GM19395 (cell line): ENCODE data around the gene ETFA.

Experiments used
- ATAC-seq: cut with Tn5 transposase; IDR thresholded peaks from one replicate; pipeline ENCODE4 v1.9.1; 2021; ENCODE audit warnings: mild to moderate bottlenecking, moderate library complexity; ENCODE audit not compliant: unreplicated experiment

ETFA gene

DNA sequence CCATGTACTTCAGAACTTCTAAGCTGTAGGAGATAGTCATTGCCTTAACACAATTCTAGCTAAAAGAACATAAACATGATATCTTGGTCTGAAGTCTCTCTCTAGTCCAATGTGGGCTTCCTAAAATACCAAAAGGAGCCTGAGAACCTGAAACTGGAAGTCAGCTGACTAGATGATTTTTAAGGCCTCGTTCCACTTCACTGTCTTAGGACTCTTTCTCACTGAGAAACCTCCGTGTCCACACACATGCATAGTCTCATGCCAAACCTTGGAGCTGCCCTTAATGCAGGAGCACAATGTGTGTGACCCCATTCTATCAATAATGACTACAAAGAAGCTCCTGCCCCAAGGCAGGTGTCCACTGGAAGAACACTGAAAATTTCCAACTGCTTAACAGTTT, 87.7 kb downstream of the ETFA start:
- ATAC-seq, result no peak

DNA sequence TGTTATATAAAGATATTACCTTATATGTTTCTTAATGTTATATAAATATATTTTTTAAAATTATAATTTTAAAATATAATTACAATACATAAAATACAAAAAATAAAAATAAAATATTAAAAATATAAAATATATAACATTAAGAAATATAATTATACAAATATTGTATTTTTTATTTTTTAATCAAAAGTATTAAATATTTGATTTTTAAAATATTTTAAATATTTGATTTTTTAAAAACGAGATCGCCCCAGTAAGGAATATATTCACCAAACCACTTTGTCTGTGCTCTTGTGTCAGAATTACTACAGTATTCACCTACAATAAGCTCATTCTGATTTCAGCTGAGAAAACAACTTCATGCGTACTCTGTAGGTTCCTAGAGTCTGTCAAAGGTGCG, 89.1 kb downstream of the ETFA start:
- no peak for ATAC-seq

DNA sequence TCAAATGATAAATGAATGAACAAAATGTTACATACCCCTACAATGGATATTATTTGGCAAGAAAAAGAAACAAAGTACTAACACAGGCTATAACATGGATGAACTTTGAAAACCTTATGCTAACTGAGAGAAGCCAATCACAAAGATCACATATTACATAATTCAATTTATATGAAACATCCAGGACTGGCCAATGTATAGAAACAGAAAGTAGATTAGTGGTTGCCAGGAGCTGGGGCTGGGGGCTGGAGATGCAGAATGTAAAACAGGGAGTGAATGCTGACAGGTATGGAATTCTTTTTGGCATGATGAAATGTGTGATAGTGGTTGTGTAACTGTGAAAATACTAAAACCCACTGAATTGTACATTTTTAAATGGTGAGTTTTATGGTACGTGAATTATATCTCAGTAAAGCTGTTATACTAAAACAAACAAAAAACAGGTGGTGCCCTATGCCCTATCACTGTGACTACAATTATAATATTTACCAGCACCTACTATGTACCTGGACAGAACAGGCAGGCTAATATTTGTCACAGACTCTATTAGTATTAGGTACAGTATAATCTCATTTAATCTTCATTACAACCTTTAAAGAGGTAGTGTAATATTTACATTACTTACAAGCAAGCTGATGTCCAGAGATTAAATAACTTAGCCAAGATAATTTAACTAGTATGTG, 90.0 kb downstream of the ETFA start:
- no peak for ATAC-seq

DNA sequence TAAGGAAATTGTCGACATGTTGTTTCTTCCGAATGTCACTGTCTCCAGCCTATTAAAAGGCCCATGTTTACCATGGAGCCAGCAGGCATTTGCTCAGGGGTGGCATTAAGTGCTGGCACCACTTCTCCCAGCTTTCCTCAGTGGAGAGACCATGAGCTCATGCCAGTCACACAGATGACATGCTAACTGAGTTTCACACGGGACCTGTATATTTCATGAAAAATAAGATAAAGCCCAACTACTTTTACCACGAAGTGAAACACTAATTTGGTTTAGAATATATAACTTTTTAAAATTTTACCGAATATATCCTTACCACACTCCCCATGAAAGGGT, 93.4 kb downstream of the ETFA start:
- ATAC-seq, result no peak

DNA sequence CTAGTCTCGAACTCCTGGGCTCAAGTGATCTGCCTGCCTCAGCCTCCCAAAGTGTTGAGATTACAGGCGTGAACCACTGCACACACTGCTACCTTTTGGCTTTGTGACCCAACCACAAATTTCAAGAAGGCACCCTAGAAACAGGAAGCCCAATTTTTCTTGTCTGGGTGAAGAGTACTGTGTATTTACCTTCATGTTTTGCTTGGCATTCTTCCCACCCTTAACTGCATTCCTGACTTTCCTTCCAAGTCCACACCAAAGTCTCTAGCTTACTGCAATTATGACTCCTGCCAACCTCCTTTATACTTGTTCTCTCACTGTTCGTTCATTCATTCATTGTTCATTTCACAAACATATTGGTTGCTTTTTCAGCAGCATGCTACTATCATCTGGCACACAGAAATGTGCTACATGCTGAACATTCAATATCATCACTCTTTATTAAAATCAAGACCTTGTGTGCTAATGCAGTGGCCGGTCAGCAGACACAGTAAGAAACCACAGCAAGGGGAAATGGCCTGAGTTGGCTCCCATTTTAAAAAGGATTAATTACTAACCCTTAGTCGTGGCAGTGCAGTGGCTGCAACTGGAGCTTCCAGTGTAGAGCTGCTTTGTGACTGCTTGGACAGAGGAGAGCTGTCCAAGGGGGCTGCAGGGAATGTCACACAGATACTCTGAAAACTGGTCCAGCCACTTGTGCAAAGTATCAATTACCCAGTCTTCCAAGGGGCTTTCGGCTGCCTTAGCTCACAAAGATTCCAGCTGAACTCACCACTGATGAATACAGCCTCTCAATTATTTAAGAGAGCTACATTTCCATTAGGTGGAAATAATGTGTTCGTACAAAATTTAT, 94.0 kb downstream of the ETFA start:
- ATAC-seq, result no peak

DNA sequence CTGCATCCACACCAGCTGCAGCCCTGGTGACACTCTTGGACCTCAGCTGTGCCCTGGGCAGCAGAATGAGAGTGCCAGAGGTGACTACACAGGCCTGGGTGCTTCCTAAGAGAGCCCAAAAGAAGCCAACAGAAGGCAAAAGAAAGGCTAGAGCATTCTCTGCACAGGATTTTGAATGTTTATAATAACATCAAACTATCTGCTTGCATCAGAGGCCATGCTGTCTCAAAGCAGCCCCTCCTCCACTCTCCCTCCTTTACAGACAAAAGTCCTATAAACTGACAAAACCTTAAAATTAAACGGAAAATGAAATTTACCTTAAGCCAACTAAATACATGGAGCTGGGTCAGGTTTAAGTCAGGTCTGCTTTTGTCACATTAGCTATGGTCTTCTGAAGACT, 95.6 kb downstream of the ETFA start:
- ATAC-seq, result no peak

DNA sequence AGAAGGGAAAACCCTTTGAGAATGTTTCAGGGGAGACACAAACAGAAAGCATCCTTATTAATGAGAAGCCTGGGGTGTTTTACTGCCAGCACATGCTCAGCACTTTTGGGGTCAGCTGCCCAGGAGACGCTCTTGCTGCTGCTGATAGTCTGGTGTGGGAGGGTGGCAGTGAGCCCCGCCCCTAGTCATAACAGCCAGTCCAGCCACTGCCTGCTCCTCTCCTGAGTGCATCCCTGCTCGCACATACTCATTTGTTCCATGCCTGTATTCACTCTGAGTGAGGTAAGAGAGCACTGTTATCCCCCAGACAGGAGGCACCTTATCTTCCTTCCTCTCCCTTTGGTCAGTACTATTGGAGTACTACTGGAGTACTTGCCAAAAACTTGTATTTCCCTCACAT, 101.3 kb downstream of the ETFA start:
- no peak for ATAC-seq

DNA sequence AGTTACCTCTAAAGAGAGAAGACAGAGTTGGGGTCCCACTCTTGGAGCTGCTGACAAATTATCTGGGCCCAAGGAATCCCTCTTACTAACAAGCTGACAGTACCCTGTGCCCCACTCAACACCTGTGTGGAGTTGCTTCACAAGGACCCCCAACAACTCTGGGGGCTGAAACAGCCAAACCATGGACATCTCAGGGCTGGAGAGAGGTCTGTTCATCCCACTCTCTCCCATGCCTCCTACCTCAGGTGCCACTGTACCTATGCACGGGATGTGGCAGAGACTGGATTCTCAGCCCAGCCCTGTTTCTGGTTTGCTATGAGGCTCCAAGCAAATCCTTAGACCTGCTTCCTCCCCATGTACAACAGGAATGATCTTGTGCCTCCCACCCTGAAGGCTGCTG, 101.7 kb downstream of the ETFA start:
- ATAC-seq, result no peak

DNA sequence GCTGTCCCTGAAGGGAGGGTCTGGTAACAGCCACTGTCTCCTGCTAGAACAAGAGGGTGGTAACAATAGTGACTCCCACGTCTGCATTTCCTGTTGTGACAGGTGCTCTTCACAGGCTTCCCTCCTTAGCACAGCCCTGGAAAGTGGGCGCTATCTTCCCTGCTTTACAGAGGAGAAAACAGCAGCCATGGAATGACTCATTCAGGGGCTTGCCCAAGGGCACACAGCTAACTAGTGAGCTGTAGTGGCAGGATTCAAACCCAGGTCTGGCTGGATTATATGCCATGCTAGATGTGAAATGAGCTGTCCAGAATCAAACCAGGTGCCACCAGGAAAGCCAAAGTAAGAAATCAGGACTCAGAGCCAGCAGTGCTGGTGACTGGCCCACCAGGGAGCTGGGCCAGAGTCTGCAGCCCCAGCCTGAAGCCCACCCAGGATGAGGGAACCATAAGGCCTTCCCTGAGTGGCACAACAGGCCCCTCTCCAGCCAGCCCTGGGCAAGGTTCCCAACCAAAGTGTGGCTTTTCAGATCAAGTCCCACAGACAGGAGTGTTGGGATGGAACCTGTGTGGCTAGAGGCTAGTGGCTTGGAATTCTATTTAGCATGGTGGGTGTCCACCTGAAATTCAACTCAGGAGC, 102.4 kb downstream of the ETFA start:
- ATAC-seq, result no peak

DNA sequence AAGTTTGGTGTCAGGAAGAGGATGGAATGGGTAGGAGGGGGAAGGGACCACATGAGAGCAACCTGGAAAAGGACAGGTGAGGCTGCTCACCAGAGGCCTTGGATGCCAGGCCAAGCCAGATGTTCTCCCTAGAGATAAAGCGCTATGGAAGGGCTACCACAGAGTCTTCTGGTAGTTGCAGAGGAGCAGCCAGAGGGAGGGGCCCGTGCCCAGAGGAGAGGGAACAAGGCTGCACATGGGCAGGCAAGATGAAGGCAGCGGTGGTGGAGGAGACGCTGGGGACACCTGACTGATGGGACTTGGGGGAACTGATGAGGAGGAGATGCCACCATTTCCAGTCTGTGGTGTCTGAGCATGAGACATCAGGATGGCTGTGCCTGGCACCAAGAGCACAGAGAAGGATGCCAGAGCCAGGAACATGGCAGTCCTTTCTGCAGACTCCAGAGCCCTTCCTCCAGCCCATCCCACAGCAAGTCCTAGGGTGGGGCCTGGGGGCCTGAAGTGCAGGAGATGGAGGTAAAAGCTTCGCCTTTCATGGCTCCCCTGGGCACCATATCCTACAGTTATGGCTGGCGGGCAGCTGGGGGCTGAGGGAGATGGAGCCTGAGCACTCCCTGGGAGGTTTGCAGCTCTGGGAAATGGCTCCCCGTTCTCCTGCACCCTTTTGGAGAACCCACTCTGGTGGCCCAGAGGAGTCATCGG, 103.0 kb downstream of the ETFA start:
- no peak for ATAC-seq

DNA sequence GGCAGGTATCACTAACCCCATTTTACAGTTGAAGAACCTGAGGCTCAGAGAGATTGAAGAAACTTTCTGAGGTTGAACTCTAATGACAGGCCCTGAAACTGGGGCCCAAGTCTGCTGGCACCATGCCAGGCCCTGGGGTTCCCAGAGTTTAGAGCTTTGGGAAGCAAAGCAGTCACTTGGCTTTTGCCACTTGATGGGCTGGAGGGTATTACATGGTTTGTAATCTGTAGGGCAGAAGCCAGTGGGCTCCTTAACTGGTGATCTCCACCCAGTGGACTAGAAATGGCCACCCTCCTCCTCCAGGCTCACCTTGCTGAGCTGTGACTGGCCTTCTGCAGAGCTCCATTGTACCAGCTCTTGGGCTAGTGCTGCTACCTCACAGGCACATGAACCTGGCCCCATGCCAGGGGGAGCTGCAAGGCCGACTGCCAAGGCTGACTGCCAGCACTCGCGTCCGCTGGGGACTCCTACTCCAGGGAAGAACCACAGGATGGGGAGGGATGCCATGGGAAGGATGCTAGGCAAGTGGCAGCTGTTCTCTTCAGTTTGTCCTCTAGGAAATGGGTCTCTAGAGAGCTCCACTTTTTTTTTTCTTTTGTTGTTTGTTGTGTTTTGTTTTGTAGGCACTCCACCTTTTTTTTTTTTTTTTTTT, 104.8 kb downstream of the ETFA start:
- no peak for ATAC-seq

DNA sequence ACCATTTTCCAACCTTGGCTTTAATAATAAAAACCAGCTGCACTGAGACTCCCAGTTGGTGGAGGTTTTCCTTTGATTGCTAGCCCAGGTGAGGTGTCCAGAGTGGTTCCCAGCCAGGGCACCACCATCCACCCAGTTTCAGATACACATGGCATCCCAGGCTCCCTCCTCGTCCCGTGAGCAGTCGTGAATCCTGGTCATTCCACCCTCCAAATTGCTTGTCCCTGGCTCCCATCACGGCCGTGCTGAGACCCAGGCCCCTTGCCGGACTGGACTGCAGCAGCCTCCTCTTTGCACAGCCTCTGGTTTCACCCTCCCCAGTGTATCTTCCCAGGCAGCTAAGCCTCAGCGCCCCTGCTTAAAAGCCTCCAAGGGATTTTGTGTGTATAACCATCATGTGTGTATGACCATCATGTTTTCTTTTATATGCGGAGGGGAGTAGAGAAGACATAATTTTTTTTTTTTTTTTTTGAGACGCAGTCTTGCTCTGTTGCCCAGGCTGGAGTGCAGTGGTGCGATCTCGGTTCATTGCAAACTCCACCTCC, 106.3 kb downstream of the ETFA start:
- ATAC-seq, result no peak

DNA sequence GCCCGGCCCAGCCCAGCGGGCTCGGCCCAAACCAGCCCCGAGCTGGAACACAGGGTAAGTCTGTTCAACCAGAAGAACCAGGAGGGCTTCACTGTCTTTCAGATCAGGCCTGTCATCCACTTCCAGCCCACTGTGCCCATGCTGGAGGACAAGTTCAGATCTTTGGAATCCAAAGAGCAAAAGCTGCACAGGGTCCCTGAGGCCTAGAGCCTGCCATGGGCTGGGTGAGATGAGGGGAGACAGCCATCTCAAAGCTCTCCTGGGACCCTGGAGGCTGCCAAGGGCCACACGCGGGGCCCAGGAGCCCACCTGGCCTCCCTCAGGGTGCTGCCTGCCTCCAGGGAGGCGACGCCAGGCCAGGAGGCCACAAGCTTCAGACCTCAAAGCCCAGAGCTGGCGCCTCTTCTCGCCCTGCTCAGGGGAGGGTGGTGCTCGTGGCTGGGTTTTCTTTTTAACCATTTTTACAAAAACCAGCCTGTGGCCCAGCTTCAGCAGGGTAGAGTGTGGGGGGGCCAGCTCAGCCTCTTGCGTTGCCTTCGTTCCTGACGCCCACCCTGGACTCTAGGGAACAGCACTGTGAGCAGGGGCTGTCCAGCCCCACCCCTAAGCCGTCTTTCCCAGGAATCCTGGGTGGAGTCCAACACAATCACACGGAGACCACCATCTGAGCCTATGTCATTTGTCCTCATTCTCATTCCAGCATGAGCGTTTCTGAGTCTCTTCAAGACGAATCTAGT, 107.0 kb downstream of the ETFA start:
- no peak for ATAC-seq

DNA sequence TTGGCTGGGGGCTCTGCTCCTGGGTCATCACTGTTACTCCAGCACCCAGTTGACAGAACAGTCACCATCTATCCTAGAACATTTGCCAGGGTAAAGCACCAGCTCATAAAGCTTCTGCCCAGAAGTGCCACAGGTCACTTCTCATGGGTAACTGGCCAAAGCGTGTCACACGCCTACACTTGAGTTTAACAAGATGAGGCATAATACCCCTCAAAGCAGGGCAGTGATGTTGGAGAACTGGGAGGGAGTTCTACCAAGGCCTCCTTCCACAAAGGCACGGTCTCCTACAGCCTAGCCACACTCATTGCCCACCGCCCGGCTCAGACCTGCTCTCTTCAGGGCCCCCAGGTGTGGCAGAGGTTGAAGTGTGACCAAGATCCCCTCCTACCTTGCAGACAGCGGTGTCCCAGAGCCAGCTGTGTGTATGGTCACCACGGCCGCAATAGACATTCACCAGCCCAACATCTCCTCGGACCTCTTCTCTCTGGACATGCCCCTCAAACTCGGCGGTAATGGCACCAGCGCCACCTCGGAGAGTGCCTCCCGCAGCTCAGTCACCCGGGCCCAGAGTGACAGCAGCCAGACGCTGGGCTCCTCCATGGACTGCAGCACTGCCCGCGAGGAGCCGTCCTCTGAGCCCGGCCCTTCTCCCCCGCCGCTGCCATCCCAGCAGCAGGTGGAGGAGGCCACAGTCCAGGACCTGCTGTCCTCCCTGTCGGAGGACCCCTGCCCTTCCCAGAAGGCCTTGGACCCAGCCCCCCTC, 107.7 kb downstream of the ETFA start:
- ATAC-seq, result no peak

DNA sequence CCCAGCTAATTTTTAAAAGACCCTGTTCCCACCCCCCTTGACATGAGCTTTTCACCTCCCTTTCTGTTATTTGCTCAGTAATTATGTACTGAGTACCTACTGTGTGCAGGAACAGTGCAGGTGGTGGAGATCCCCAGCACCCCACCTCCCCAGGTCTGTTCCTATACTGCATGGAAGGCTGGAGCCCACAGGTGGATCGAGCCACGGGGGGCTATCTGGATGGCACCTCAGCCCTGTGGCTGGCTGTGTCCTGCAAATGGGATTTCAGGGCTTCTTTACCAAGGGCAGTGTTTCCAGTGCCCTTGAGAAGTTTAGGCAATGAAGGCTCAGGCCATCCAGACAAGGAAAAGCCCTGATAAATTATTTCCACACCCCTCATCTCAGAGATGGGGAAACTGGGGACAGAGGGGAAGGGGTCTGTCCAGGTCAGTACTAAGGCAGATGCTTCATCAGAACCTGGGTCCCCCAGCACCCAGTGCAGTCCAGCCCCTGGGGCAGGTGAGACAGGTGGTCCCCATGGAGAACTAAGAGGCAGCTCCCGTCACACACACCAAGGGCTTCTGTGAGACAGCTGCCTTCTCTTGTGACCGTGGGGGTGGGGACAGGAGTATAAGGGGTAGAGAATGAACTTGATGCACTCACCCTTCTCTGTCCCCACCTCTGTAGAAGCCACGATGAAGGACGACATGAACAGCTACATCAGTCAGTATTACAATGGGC, 109.6 kb downstream of the ETFA start:
- no peak for ATAC-seq

DNA sequence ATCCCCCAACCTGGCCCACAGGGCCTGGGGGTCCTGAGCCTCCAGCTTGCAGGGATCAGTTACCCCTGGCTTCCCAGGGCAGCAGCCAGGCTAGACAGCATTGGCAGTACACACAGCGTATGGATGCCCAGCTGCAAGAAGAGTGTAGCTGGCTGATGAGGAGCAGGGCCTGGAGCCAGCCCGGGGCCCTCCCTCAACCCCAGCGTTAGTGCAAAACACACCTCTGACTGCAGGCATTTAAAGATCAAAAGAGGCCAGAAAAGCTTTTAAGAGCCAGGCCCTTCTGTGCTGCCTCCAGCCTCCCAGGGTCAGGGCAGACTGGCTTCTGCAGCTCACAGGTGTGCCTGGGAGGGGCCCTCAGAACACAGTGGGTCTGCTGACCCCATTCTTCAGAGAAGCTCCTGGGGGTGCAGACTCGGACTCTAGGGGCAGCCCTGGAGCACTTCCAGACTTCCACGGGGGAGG, 110.6 kb downstream of the ETFA start:
- no peak for ATAC-seq

DNA sequence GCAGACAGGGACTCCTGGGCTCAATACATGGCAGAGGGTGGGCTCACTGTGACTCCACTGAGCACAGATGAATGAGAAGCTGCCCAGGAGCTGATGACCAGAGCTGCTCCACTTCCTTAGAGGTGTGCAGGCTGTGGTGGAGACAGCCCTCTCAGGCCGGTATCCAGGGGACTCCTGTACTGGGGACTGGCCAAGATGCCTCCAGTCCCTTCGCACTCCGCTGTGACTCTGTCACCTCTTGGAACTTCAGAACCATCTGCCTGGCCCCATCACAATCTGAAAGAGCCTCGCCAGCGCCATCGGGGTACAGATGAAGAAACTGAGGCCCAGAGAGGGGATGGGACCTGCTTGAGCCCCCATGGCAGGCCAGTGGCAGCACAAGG, 111.2 kb downstream of the ETFA start:
- no peak for ATAC-seq
